GM19193 (cell line): ENCODE measurements around the gene BATF.

Experiments used
- POLR2A ChIP-seq: IDR thresholded peaks from 4 replicates; pipeline ENCODE4 v1.6.1; 2011; ENCODE audit not compliant: insufficient read depth, insufficient read length; ENCODE audit errors: extremely low read depth

The BATF gene

GRCh38 chr14:75559451-75560222, 37.4 kb downstream of the BATF start:
- no peak for TF ChIP-seq POLR2A

DNA sequence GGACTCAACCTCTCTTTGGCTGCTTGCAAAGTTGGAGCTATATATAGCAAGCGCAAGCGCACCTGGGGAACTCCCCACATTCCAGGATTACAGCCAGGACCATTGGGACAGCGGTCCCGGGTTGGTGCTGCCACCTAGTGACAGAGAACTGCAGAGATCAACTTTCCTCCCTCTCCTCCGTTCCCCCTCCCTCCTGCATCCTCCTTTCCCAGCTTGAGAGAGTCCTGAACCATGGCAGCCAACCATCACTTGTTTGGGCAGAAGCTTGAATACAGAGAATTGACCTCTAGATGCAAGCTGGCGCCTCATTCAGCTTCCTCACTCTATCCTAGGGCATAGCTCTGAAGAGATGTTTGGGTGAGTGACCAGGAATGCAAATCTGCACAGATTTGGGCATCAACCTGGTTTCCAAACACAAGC, 38.8 kb downstream of the BATF start:
- TF ChIP-seq POLR2A: no peak

- TF ChIP-seq POLR2A: no peak
Observed at GRCh38 chr14:75562089-75562488, 39.8 kb downstream of the BATF start.

DNA sequence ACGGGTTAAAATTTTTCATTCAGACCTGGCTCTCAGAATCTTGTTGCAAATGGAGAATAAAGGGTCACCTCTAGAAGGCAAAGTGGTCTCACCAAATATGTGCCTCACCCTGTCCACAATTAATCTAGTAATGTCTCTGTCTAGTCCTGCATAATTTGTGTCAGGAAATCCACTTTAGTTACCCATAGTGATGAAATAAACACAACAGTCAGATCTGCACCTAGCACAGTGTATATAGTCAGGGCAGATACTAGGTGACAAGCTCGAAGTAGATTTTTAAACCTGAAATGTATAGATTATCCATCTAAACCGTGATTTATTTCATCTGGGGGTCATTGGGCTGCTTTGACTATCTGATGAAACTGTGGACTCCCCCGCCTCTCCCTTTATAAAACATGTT, 40.2 kb downstream of the BATF start:
- TF ChIP-seq POLR2A: no peak

GRCh38 chr14:75563931-75564330, 41.7 kb downstream of the BATF start:
- TF ChIP-seq POLR2A: no peak

GRCh38 chr14:75565056-75565455, 42.8 kb downstream of the BATF start:
- no peak for TF ChIP-seq POLR2A

DNA sequence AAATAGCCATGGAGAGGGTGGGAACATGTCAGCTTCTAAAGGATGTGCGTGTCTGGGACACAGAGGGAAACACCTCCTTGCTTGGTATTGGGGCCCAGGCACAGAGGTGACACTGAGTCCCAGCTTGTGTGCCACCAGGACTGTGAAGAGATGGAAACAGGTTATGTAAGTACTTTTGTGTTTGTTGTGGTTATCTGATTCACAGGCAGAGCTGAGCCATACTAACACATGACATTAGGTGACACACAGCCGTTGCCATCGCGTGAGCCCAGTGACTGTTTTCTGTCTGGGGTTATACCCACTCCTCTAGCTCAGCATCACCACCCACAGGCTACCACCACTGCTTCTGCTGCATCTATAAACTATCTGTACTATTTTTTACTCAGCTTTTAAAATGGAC, 44.1 kb downstream of the BATF start:
- no peak for TF ChIP-seq POLR2A

GRCh38 chr14:75566752-75567151, 44.5 kb downstream of the BATF start:
- TF ChIP-seq POLR2A: no peak

GRCh38 chr14:75568140-75568539, 45.9 kb downstream of the BATF start:
- TF ChIP-seq POLR2A: no peak

DNA sequence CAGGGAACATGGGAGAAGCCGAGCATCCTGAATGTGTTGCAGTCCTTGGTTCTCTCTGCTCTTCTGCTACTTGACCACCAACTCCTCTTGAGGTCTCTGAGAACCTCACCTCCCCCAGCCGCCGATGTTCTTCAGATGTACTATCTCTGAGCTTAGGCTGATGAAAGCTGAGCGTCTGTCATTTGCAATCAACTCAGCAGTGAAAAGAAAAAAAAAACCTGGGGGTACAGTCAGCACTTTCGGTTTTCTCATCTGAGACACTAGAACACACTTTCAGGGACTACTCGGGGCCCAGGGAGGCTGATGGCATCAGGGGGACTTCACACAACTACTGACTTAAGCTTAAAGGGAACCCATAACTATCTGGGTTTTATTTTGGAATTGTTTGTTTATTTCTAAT, 46.5 kb downstream of the BATF start:
- no peak for TF ChIP-seq POLR2A

DNA sequence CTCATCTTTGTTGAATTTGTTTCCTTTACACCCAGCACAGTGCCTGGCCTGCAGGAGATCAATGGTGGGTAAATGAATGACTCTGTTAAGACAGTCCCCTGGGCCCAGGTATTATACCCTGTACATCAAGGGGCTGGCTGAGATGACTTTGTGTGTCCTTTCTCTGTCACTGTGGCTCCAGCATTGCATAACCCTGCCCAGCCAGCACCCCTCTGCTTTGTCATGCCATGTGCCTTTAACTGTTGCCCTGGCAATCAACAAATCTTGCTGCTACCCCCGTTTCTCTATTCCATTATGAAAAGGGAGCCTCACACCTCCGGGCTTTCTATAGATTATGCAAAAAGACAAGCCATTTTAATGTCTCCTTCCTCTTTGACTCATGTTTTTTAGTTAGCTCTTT, 48.5 kb downstream of the BATF start:
- no peak for TF ChIP-seq POLR2A

- no peak for TF ChIP-seq POLR2A
Observed at GRCh38 chr14:75572104-75572503, 49.8 kb downstream of the BATF start.

GRCh38 chr14:75577090-75577489, 54.8 kb downstream of the BATF start:
- no peak for TF ChIP-seq POLR2A

- TF ChIP-seq POLR2A: no peak
Observed at GRCh38 chr14:75577729-75578101, 55.4 kb downstream of the BATF start.

- TF ChIP-seq POLR2A: peak; percentile 32
Observed at GRCh38 chr14:75578102-75578785, 56.0 kb downstream of the BATF start, which contains the start of gene FLVCR2. Gene FLVCR2, plus strand, starts transcription at chr14:75578620. Its CDS starts 353 bp downstream, at chr14:75578973.

DNA sequence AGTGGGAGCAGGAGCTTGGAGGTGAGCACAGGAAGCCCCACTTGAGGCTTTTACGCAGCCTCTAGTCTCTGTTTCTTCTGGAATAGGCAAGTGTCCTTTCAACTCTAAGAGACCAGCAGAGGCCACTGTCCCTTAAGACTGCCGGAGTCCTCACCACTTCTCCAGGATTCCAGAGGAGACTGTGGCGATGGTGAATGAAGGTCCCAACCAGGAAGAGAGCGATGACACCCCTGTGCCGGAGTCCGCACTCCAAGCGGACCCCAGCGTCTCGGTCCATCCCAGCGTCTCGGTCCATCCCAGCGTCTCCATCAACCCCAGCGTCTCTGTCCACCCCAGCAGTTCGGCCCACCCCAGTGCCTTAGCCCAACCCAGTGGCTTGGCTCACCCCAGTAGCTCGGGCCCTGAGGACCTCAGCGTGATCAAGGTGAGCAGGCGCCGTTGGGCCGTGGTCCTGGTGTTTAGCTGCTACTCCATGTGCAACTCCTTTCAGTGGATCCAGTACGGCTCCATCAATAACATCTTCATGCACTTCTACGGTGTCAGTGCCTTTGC, 56.6 kb downstream of the BATF start:
- no peak for TF ChIP-seq POLR2A
